IPS-20b (cell line): Measurements from ENCODE around the gene MGAT4C.
"Not testable (repeated sequence)": the region's sequence is repeated elsewhere in the genome, so short reads cannot be mapped to it uniquely, and the experiment has no call there.

Source experiments
- H3K27ac ChIP-seq: one replicate; pipeline ENCODE4 v1.5.1; 2013; ENCODE audit warnings: low read length
- H3K27me3 ChIP-seq: 2 replicates; pipeline ENCODE4 v1.6.1; 2013; ENCODE audit warnings: mild to moderate bottlenecking, low read length, inconsistent platforms; ENCODE audit not compliant: insufficient read depth
- H3K36me3 ChIP-seq: 2 replicates; pipeline ENCODE4 v1.6.1; 2013; ENCODE audit warnings: low read depth, mild to moderate bottlenecking, inconsistent platforms, low read length, moderate library complexity; ENCODE audit not compliant: insufficient read depth
- H3K4me1 ChIP-seq: 2 replicates; pipeline ENCODE4 v1.6.1; 2013; ENCODE audit warnings: mild to moderate bottlenecking, control low read depth, inconsistent platforms, low read length, moderate library complexity; ENCODE audit not compliant: insufficient read depth
- H3K4me3 ChIP-seq: 2 replicates; pipeline ENCODE4 v1.5.1; 2013; ENCODE audit warnings: mild to moderate bottlenecking, low read length, inconsistent platforms
- H3K9ac ChIP-seq: 2 replicates; pipeline ENCODE4 v1.6.1; 2013; ENCODE audit warnings: low read depth, mild to moderate bottlenecking, inconsistent platforms, low read length, moderate library complexity
- H3K9me3 ChIP-seq: 2 replicates; pipeline ENCODE4 v1.6.1; 2013; ENCODE audit warnings: mild to moderate bottlenecking, low read depth, low read length, inconsistent platforms; ENCODE audit not compliant: insufficient read depth

The MGAT4C gene

GRCh38 chr12:86256163-86256562, at the start of gene MGAT4C:
TSS of gene MGAT4C (minus strand) at chr12:86256391.
- Histone ChIP-seq H3K27me3 (no peaks in the 10 kb centered on the region), H3K27ac (no peak within 1 kb of the TSS), H3K4me1 (peaks cover under 1% of the 10 kb centered on the region; the same call in 1 of the 2 replicates), H3K9ac (no peak within 1 kb of the TSS), H3K36me3 (no peaks in the 10 kb centered on the region), H3K4me3 (no peak within 1 kb of the TSS), H3K9me3 (no peaks in the 10 kb centered on the region)

DNA sequence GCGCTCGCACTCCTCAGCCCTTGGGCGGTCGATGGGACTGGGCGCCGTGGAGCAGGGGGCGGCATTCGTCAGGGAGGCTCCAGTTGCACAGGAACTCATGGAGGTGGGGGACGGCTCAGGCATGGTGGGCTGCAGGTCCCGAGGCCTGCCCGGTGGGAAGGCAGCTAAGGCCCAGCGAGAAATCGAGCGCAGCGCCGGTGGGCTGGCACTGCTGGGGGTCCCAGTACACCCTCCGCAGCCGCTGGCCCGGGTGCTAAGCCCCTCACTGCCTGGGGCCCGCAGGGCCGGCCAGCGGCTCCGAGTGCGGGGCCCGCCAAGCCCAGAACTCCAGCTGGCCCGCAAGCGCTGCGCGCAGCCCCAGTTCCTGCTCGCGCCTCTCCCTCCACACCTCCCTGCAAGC, 40.2 kb upstream of the MGAT4C start:
- not testable (repeated sequence) for H3K36me3 ChIP-seq, H3K9ac ChIP-seq, H3K9me3 ChIP-seq, H3K27ac ChIP-seq, H3K27me3 ChIP-seq, H3K4me1 ChIP-seq, H3K4me3 ChIP-seq

DNA sequence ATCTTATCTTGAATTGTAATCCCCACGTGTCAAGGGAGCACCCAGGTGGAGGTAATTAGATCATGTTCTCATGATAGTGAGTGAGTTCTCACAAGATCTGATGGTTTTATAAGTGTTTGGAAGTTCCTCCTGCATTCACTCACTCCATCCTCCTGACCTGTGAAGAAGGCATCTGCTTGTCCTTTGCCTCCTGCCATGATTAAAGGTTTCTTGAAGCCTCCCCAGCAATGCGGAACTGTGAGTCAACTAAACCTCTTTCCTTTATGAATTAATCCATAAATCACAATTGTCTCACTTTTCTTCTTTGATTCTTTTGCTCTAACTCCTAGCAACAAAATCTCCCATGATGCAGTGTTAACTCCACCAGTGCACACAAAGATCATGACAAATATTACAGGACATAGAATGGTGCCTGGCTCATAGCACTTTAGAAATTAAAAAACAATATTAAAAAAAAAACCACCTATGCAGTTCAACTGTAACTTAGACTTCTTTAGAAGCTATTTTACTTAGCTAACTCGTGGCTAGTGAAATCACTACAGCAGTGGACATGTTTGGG, 37.6 kb upstream of the MGAT4C start:
- H3K4me1 ChIP-seq: no peaks in the 10 kb centered on the region
- no peak overlapping the region for H3K4me3 ChIP-seq
- peaks cover 4% of the 10 kb centered on the region for H3K9me3 ChIP-seq
- H3K27me3 ChIP-seq: no peaks in the 10 kb centered on the region
- H3K27ac ChIP-seq: no peak overlapping the region
- no peak overlapping the region for H3K9ac ChIP-seq
- no peaks in the 10 kb centered on the region for H3K36me3 ChIP-seq

- no peaks in the 10 kb centered on the region for H3K27me3 ChIP-seq
Observed at GRCh38 chr12:86292480-86292879, 36.3 kb upstream of the MGAT4C start.

GRCh38 chr12:86290615-86291014, 34.4 kb upstream of the MGAT4C start:
- no peak overlapping the region for H3K27ac ChIP-seq
- H3K4me3 ChIP-seq: no peak overlapping the region
- H3K36me3 ChIP-seq: no peaks in the 10 kb centered on the region
- no peak overlapping the region for H3K9ac ChIP-seq
- H3K9me3 ChIP-seq: peaks cover 4% of the 10 kb centered on the region
- H3K4me1 ChIP-seq: no peaks in the 10 kb centered on the region
- H3K27me3 ChIP-seq: no peaks in the 10 kb centered on the region

More at GRCh38 chr12:86292480-86292879, 36.3 kb upstream of the MGAT4C start:
- Histone ChIP-seq H3K4me3 (no peak overlapping the region), H3K36me3 (no peaks in the 10 kb centered on the region), H3K4me1 (no peaks in the 10 kb centered on the region), H3K9ac (no peak overlapping the region), H3K27ac (no peak overlapping the region), H3K9me3 (peaks cover 4% of the 10 kb centered on the region)

DNA sequence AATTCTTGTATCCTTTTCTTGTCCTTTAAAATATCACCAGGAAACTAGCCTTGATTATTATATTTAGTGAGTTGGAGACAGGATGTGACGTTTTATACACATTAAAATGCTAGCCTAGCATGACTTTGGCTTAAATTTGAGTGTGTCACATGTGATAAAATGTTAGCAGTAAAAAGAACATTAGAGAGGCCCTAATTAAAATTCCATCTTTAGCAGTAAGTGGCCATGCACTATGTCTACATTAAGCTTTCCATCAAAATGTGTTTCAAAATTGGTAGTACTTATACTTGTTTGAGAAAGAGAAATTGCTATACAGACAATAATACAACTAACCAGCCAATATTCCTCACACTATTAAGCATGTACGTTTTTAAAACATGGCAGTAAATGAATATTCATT, 29.9 kb upstream of the MGAT4C start:
- H3K9me3 ChIP-seq: peaks cover 4% of the 10 kb centered on the region
- H3K27ac ChIP-seq: no peak overlapping the region
- no peak overlapping the region for H3K9ac ChIP-seq
- no peaks in the 10 kb centered on the region for H3K4me1 ChIP-seq
- no peak overlapping the region for H3K4me3 ChIP-seq
- no peaks in the 10 kb centered on the region for H3K27me3 ChIP-seq
- no peaks in the 10 kb centered on the region for H3K36me3 ChIP-seq

DNA sequence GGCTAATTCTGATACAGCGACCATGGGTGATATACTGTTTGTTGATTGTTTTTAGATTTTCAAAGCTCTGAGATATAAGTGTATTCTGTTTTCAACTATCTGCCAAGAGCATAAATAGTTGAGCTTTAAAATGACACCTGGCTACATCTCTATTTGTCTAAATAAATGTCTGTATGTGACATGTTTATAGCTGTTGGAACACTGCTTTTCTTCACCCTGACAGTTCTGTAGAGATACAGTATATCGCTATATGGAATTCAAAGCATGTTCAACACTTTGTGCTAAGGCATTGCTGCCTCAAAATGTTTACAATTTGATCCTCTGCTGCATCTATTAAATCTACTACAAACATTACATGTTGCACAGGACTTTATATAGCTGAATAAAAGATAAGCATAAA, 27.4 kb upstream of the MGAT4C start:
- no peak overlapping the region for H3K4me3 ChIP-seq
- H3K9me3 ChIP-seq: no peaks in the 10 kb centered on the region
- no peaks in the 10 kb centered on the region for H3K36me3 ChIP-seq
- H3K9ac ChIP-seq: no peak overlapping the region
- H3K4me1 ChIP-seq: no peaks in the 10 kb centered on the region
- no peaks in the 10 kb centered on the region for H3K27me3 ChIP-seq
- no peak overlapping the region for H3K27ac ChIP-seq

DNA sequence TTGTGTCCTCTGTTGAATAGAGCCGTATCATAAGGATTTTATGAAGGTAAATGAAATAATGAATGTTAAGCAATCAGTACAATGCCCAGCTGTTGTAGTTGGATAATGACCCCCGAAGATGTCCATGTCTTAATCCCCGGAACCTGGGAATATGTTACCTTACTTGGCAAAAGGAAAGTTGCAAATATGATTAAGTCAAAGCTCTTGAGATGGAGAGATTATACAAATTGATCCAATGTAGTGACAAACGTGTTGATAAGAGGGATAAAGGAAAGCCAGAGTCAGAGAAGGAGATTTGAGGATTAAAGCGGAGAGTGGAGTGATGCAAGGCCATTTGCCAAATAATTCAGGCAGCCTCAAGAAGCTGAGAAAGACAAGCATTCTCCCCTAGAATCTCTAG, 19.2 kb upstream of the MGAT4C start:
- no peaks in the 10 kb centered on the region for H3K9me3 ChIP-seq
- H3K9ac ChIP-seq: no peak overlapping the region
- no peak overlapping the region for H3K27ac ChIP-seq
- no peaks in the 10 kb centered on the region for H3K4me1 ChIP-seq
- H3K36me3 ChIP-seq: no peaks in the 10 kb centered on the region
- no peak overlapping the region for H3K4me3 ChIP-seq
- H3K27me3 ChIP-seq: no peaks in the 10 kb centered on the region

GRCh38 chr12:86265329-86265695, 9.1 kb upstream of the MGAT4C start:
- no peaks in the 10 kb centered on the region for H3K9me3 ChIP-seq
- H3K4me3 ChIP-seq: peak overlapping the region; percentile 55; the same call in 1 of the 2 replicates
- H3K4me1 ChIP-seq: peaks cover 15% of the 10 kb centered on the region; the same call in 1 of the 2 replicates
- H3K27ac ChIP-seq: no peak overlapping the region
- no peak overlapping the region for H3K9ac ChIP-seq
- H3K36me3 ChIP-seq: no peaks in the 10 kb centered on the region
- no peaks in the 10 kb centered on the region for H3K27me3 ChIP-seq

DNA sequence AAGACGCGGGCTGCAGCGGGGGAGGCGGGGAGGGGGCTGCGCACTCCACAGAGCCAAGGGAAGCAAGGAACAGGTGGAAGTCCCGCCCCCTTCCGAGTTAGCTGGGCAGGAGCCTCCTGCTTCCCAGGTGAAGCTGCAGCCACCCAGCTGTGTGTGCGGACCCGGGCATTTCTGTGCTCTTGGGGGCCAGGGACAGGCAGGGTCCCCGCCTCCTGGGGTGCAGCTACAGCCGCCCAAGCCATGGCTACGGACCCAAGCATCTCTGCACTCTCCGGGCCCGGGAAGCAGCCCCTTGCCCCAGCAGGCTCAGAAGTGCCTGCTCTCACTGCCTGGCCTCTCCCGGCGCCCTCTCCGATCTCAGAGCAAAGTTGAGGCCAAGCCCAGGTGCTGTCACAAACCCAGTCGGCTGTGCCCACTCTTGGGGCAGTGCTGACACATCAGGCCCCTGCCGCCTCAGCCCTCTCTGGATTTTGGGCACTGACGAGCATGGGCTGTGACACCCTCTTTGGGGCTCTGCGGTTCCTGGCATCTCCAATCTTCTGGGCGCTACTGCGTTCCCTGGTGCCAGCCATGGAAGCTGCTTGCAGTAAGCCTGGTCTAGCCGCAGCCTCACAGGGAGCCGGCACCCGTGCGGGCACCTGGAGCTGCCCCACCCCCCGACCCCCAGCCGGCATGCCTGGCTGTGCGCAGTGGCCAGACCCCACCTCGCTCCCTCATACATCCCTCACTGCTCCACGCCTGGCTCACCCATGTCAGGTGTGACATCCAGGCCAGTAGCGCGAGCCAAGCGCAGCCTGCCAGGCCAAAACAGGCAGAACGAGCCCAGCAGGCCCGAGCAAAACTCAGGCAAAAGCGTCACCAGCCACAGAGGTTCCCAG, 8.5 kb upstream of the MGAT4C start:
- H3K9me3 ChIP-seq: no peaks in the 10 kb centered on the region
- H3K27ac ChIP-seq: no peak overlapping the region
- H3K4me1 ChIP-seq: peaks cover 15% of the 10 kb centered on the region; the same call in 1 of the 2 replicates
- no peaks in the 10 kb centered on the region for H3K36me3 ChIP-seq
- no peaks in the 10 kb centered on the region for H3K27me3 ChIP-seq
- no peak overlapping the region for H3K9ac ChIP-seq
- H3K4me3 ChIP-seq: peak overlapping the region; percentile 55

- H3K36me3 ChIP-seq: no peaks in the 10 kb centered on the region
- peak overlapping the region; percentile 3; the same call in 1 of the 2 replicates for H3K9ac ChIP-seq
- H3K27ac ChIP-seq: no peak overlapping the region
- H3K27me3 ChIP-seq: no peaks in the 10 kb centered on the region
- H3K4me1 ChIP-seq: peaks cover 15% of the 10 kb centered on the region; the same call in 1 of the 2 replicates
- peak overlapping the region; percentile 12; the same call in 1 of the 2 replicates for H3K4me3 ChIP-seq
- H3K9me3 ChIP-seq: no peaks in the 10 kb centered on the region
Observed at GRCh38 chr12:86261578-86261977, 5.4 kb upstream of the MGAT4C start.

GRCh38 chr12:86261142-86261541, 5.0 kb upstream of the MGAT4C start:
- H3K4me3 ChIP-seq: no peak overlapping the region
- no peaks in the 10 kb centered on the region for H3K9me3 ChIP-seq
- no peak overlapping the region for H3K27ac ChIP-seq
- peaks cover 15% of the 10 kb centered on the region; the same call in 1 of the 2 replicates for H3K4me1 ChIP-seq
- H3K36me3 ChIP-seq: no peaks in the 10 kb centered on the region
- no peaks in the 10 kb centered on the region for H3K27me3 ChIP-seq
- no peak overlapping the region; the same call in 1 of the 2 replicates for H3K9ac ChIP-seq
